Raji (cell line): Measurements from ENCODE around the gene SYNCRIP.

Experiments used
- POLR2A ChIP-seq: IDR thresholded peaks from 2 replicates; pipeline ENCODE4 v1.6.1; 2011; ENCODE audit warnings: low read depth, low read length, control low read depth; ENCODE audit not compliant: insufficient read depth

Gene SYNCRIP

GRCh38 chr6:85642774-85643536 lies at the start of gene SYNCRIP:
Gene SYNCRIP (minus strand): TSS chr6:85642886. CDS start chr6:85641439, 1,447 bp downstream.
- TF ChIP-seq POLR2A: peak; percentile 82

- no peak for TF ChIP-seq POLR2A
Observed at GRCh38 chr6:85691478-85691877, 48.8 kb upstream of the SYNCRIP start.

- no peak for TF ChIP-seq POLR2A
Observed at GRCh38 chr6:85690071-85690470, 47.4 kb upstream of the SYNCRIP start.

GRCh38 chr6:85685713-85686112 lies 43.0 kb upstream of the SYNCRIP start:
- TF ChIP-seq POLR2A: no peak

- no peak for TF ChIP-seq POLR2A
Observed at GRCh38 chr6:85684809-85685171, 42.1 kb upstream of the SYNCRIP start.

- TF ChIP-seq POLR2A: no peak
Observed at GRCh38 chr6:85684133-85684808, 41.6 kb upstream of the SYNCRIP start.

GRCh38 chr6:85680388-85680787 lies 37.7 kb upstream of the SYNCRIP start:
- no peak for TF ChIP-seq POLR2A

- no peak for TF ChIP-seq POLR2A
Observed at GRCh38 chr6:85679445-85680123, 36.9 kb upstream of the SYNCRIP start.

GRCh38 chr6:85678602-85679444 lies 36.1 kb upstream of the SYNCRIP start:
- peak; percentile 100 for TF ChIP-seq POLR2A

- TF ChIP-seq POLR2A: no peak
Observed at GRCh38 chr6:85678026-85678601, 35.4 kb upstream of the SYNCRIP start.

- no peak for TF ChIP-seq POLR2A
Observed at GRCh38 chr6:85677234-85677956, 34.7 kb upstream of the SYNCRIP start.

- TF ChIP-seq POLR2A: no peak
Observed at GRCh38 chr6:85676086-85676729, 33.5 kb upstream of the SYNCRIP start.

GRCh38 chr6:85675030-85675819 lies 32.5 kb upstream of the SYNCRIP start:
- 0 out of 2 replicates have a peak, but pooled peaks have one; percentile 35 for TF ChIP-seq POLR2A
